B cell (primary cell): ENCODE measurements around the gene MAEA. TPM values are rescaled to one million over a fixed set of nuclear protein-coding genes. Genes with fewer than 3 reads are reported as not detected.
"Not testable (repeated sequence)": the region's sequence is repeated elsewhere in the genome, so short reads cannot be mapped to it uniquely, and the experiment has no call there.

ENCODE experiments used
- ATAC-seq: fragments of 200-7000 bp; cut with Tn5 transposase; one replicate; pipeline ENCODE4 v1.10.0; 2021; ENCODE audit warnings: low read depth, mild to moderate bottlenecking, moderate number of reproducible peaks, moderate library complexity
- CTCF ChIA-PET: fragments of 350-600 bp; sonication (Branson Sonifier 250); formaldehyde crosslinking; loops from one replicate; lab custom pipeline; 2021; ENCODE audit warnings: antibody characterized with exemption, inconsistent platforms; lab: Charles Lee
- POLR2A ChIA-PET: fragments of 350-600 bp; sonication (Branson Sonifier 250); formaldehyde crosslinking; loops from one replicate; lab custom pipeline; 2021; ENCODE audit warnings: antibody characterized with exemption; lab: Charles Lee
- DNase-seq: peaks from one replicate; pipeline ENCODE4 v3.0.0; 2013
- H2AFZ ChIP-seq: 2 replicates; pipeline ENCODE4 v1.6.1; 2012; ENCODE audit warnings: mild to moderate bottlenecking, low read depth, low read length; ENCODE audit not compliant: insufficient read depth, poor library complexity, severe bottlenecking
- H3K27ac ChIP-seq, 2 donors: 1 replicate in 1 of 2; 2 replicates in 1 of 2; pipeline ENCODE4 v1.5.1; 2012 to 2013; ENCODE audit warnings: low read length in 2 of 2, mild to moderate bottlenecking in 2 of 2, moderate library complexity in 1 of 2
- H3K27me3 ChIP-seq, 4 experiments: fragments of 200-600 bp in 1 of 4; sonication (generic) in 1 of 4; replicated peaks in 1 of 4; 1 replicate in 2 of 4; 2 replicates in 2 of 4; pipeline versions ENCODE4 v1.6.1 to v1.7.0; 2013 to 2016; ENCODE audit warnings: low read length in 3 of 4, mild to moderate bottlenecking in 2 of 4, mixed read lengths in 1 of 4, moderate library complexity in 1 of 4; ENCODE audit not compliant: insufficient read depth in 4 of 4, control insufficient read depth in 3 of 4; ENCODE audit errors: control extremely low read depth in 1 of 4
- H3K36me3 ChIP-seq, 2 experiments: replicated peaks in 1 of 2; 1 replicate in 1 of 2; 2 replicates in 1 of 2; pipeline versions ENCODE4 v1.6.1 to v1.7.1; 2013; ENCODE audit warnings: low read length in 1 of 2; ENCODE audit not compliant: insufficient read depth in 2 of 2, control insufficient read depth in 1 of 2; ENCODE audit errors: control extremely low read depth in 1 of 2, extremely low read depth in 1 of 2
- H3K4me1 ChIP-seq, 2 donors: fragments of 200-600 bp in 1 of 2; sonication (generic) in 1 of 2; 1 replicate in 1 of 2; 2 replicates in 1 of 2; pipeline versions ENCODE4 v1.5.1 to v1.6.1; 2013 to 2017; ENCODE audit warnings: low read length in 2 of 2; ENCODE audit not compliant: control insufficient read depth in 2 of 2, insufficient read depth in 2 of 2
- H3K4me2 ChIP-seq: replicated peaks from 2 replicates; pipeline ENCODE3; 2012; ENCODE audit warnings: mild to moderate bottlenecking, low read depth, low read length; ENCODE audit not compliant: poor library complexity, severe bottlenecking
- H3K4me3 ChIP-seq, 5 experiments: fragments of 200-600 bp in 1 of 5; sonication (generic) in 1 of 5; 1 replicate in 3 of 5; 2 replicates in 2 of 5; pipeline versions ENCODE4 v1.5.1 to v1.7.0; 2011 to 2016; ENCODE audit warnings: low read length in 4 of 5, mild to moderate bottlenecking in 4 of 5, low read depth in 2 of 5, control low read depth in 1 of 5, moderate library complexity in 1 of 5; ENCODE audit not compliant: insufficient read depth in 1 of 5; ENCODE audit errors: control extremely low read depth in 1 of 5, extremely low read depth in 1 of 5
- H3K79me2 ChIP-seq: fragments of 200-600 bp; sonication (generic); one replicate; pipeline ENCODE4 v1.6.0; 2016; ENCODE audit warnings: low read length; ENCODE audit not compliant: control insufficient read depth, insufficient read depth
- H3K9ac ChIP-seq: fragments of 200-600 bp; sonication (generic); 2 replicates; pipeline ENCODE4 v1.6.1; 2017; ENCODE audit warnings: mild to moderate bottlenecking, low read length, moderate library complexity
- H3K9me3 ChIP-seq, 3 donors: one replicate each; pipeline versions ENCODE4 v1.6.1 to v1.7.1; 2013; ENCODE audit warnings: low read length in 2 of 3; ENCODE audit not compliant: control insufficient read depth in 2 of 3, insufficient read depth in 1 of 3; ENCODE audit errors: control extremely low read depth in 1 of 3
- H4K20me1 ChIP-seq: 2 replicates; pipeline ENCODE4 v1.6.0; 2012; ENCODE audit warnings: mild to moderate bottlenecking, low read length; ENCODE audit not compliant: insufficient read depth, control insufficient read depth, poor library complexity, severe bottlenecking
- H3K27ac Mint-ChIP-seq: one replicate; pipeline ENCODE4 v1.8.0; 2021; ENCODE audit warnings: mixed read lengths
- H3K27me3 Mint-ChIP-seq: one replicate; pipeline ENCODE4 v1.8.0; 2021; ENCODE audit warnings: mixed read lengths
- H3K4me1 Mint-ChIP-seq: one replicate; pipeline ENCODE4 v1.8.0; 2021; ENCODE audit warnings: mixed read lengths
- H3K4me3 Mint-ChIP-seq: one replicate; pipeline ENCODE4 v1.8.0; 2021; ENCODE audit warnings: mixed read lengths
- H3K9me3 Mint-ChIP-seq: one replicate; pipeline ENCODE4 v1.8.0; 2022; ENCODE audit warnings: mixed read lengths; ENCODE audit not compliant: insufficient read depth
- EZH2 ChIP-seq: IDR thresholded peaks from 2 replicates; pipeline ENCODE4 v1.6.1; 2012; ENCODE audit warnings: borderline replicate concordance, low read depth, mild to moderate bottlenecking, moderate library complexity, low read length; ENCODE audit not compliant: insufficient read depth, poor library complexity, severe bottlenecking
- WGBS: methylation state at CpG from one replicate; pipeline ENCODE4 v1.1.5; 2013; ENCODE audit warnings: missing lambda C conversion rate; ENCODE audit not compliant: insufficient coverage; 5-methylcytosine and 5-hydroxymethylcytosine counted together
- intact Hi-C: fragments of 100-400 bp; cut with micrococcal nuclease; formaldehyde crosslinking; loops from one replicate; pipeline ENCODE4 v1.10.0; 2022
- polyA plus RNA-seq: library from polyadenylated mRNA; depleted of rRNA; stranded (reverse); fragments of >200 nt; gene quantifications from 2 replicates; pipeline ENCODE4 v1.2.3, GENCODE V29; 2012
- total RNA-seq, 2 donors: library from RNA; stranded (reverse); fragments of 120-200 nt in 1 of 2; gene quantifications; 1 replicate in 1 of 2; 2 replicates in 1 of 2; pipeline versions ENCODE4 v1.2.3 to v1.2.4, GENCODE V29; 2013 to 2022
- TF ChIP-seq, protein P1 (sequence below): fragments of 200-600 bp; IDR thresholded peaks from one replicate; pipeline ENCODE4 v1.8.0; 2022; ENCODE audit warnings: antibody characterized with exemption, mild to moderate bottlenecking

Gene MAEA
- total and polyA plus RNA-seq, 2 donors (not counting 1 experiment from before 2014, with no cell fraction given): 106 to 107 TPM

GRCh38 chr4:1291996-1292702 is 2.5 kb downstream of the MAEA start:
- no peak overlapping the region for H3K9ac ChIP-seq
- H3K4me2 ChIP-seq: peak overlapping the region; percentile 92
- WGBS: 86% methylated on average over 11 of the region's 11 CpGs
- Mint-ChIP-seq H3K9me3 (no peaks in the 10 kb centered on the region), H3K27ac (peak overlapping the region; percentile 77), H3K27me3 (no peaks in the 10 kb centered on the region), H3K4me1 (peaks cover 53% of the 10 kb centered on the region), H3K4me3 (peak overlapping the region; percentile 44)
- ATAC-seq: no peak
- H4K20me1 ChIP-seq: peaks cover 62% of the 10 kb centered on the region
- peaks cover 71% of the 10 kb centered on the region for H3K79me2 ChIP-seq
- no peak for DNase-seq
- H3K4me1 ChIP-seq: peaks cover 34 to 43% of the 10 kb centered on the region in 2 donors
- peak overlapping the region in 1 of 2 donors; percentile 39 for H3K27ac ChIP-seq
- no peaks in the 10 kb centered on the region for H3K27me3 ChIP-seq
- no peaks in the 10 kb centered on the region for H3K9me3 ChIP-seq
- no peak overlapping the region for H2AFZ ChIP-seq
- POLR2A ChIA-PET: no interaction called here
- CTCF ChIA-PET: interaction anchor here (2.1 kb wide), 1 partner anchor 24 kb away, joined by 14 read pairs; no protein-coding TSS in a partner anchor
- H3K4me3 ChIP-seq: no peak overlapping the region
- peaks cover 0 to 9% of the 10 kb centered on the region in 2 experiments for H3K36me3 ChIP-seq
- intact Hi-C loops: no loop called here
- TF ChIP-seq EZH2: no peak
- TF ChIP-seq, protein P1, sequence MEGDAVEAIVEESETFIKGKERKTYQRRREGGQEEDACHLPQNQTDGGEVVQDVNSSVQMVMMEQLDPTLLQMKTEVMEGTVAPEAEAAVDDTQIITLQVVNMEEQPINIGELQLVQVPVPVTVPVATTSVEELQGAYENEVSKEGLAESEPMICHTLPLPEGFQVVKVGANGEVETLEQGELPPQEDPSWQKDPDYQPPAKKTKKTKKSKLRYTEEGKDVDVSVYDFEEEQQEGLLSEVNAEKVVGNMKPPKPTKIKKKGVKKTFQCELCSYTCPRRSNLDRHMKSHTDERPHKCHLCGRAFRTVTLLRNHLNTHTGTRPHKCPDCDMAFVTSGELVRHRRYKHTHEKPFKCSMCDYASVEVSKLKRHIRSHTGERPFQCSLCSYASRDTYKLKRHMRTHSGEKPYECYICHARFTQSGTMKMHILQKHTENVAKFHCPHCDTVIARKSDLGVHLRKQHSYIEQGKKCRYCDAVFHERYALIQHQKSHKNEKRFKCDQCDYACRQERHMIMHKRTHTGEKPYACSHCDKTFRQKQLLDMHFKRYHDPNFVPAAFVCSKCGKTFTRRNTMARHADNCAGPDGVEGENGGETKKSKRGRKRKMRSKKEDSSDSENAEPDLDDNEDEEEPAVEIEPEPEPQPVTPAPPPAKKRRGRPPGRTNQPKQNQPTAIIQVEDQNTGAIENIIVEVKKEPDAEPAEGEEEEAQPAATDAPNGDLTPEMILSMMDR: no peak

GRCh38 chr4:1292703-1293011 is 3.0 kb downstream of the MAEA start:
- peaks cover 34 to 43% of the 10 kb centered on the region in 2 donors for H3K4me1 ChIP-seq
- peak overlapping the region in 1 of 2 donors; percentile 39 for H3K27ac ChIP-seq
- H3K79me2 ChIP-seq: peaks cover 76% of the 10 kb centered on the region
- H3K9me3 Mint-ChIP-seq, intact Hi-C loops, H3K9ac ChIP-seq, H3K27me3 ChIP-seq, H3K4me3 ChIP-seq, H2AFZ ChIP-seq, DNase-seq, ATAC-seq, H3K9me3 ChIP-seq, CTCF ChIA-PET, POLR2A ChIA-PET, H3K27me3 Mint-ChIP-seq: not testable (repeated sequence)
- peak overlapping the region; percentile 92 for H3K4me2 ChIP-seq
- peak overlapping the region; percentile 41 for H3K4me3 Mint-ChIP-seq
- H3K4me1 Mint-ChIP-seq: peaks cover 56% of the 10 kb centered on the region
- H4K20me1 ChIP-seq: peaks cover 67% of the 10 kb centered on the region
- no CpG with 5 or more reads among the region's 8 CpGs for WGBS
- peak overlapping the region; percentile 77 for H3K27ac Mint-ChIP-seq
- H3K36me3 ChIP-seq: peaks cover 0 to 13% of the 10 kb centered on the region in 2 experiments
